Stimulated activated CD8-positive, alpha-beta memory T cell treated with anti-CD3 and anti-CD28 coated beads, Interleukin-7, amount 100 ng/mL, for 24 hours (primary cell): ENCODE measurements around the gene DMRTC2.

Source experiments
- DNase-seq: peaks from one replicate; pipeline ENCODE4 v3.0.0-alpha.2; 2020; ENCODE audit warnings: low read depth

The DMRTC2 gene

DNA sequence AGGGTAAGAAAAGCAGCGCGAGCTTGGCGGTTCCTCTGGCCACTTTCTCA is at the start of gene DMRTC2:
Gene DMRTC2, plus strand, starts transcription at position 42 of the 50 bp plus-strand sequence. CDS start 2,387 bp downstream, outside the sequence.
- DNase-seq: no peak

DNA sequence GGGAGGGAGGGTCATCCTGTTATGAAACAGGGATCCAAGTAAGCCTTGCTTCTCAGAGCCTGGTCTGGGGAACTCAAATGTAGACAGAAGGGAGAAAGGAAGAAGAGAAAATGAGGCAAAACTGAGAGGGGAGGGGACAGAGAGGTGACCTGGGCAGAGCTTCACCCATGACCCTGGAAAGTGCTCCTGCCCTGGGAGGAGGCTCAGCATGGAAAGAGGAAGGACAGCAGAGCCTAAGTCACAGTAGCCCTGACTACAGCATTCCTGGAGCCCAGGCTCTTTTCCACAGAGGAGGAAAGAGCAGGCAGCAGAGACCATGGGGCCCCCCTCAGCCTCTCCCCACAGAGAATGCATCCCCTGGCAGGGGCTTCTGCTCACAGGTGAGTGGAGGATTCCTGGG is 48.5 kb upstream of the DMRTC2 start, which contains the start of gene CEACAM3:
Gene CEACAM3, plus strand, starts transcription at position 226 of the 400 bp plus-strand sequence. Its CDS starts 91 bp downstream, at position 317.
- DNase-seq: no peak

DNA sequence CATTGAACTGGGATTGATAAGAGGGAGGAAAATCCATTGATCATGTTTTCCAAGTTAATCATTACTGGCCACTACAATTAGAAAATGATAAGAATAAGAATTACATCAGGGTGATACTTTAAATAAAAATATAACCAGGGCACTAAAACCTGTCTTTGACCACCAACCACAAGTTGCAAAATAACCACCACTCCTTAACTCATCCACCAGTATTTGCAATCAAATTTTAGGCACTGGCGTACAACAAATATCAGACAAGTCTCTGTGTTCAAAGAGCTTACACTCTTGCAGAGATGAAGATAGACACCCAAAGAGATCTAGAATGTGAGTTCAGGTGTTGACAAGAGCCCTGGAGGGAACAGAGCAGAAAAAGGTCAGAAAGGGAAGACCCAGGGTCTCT is 47.9 kb upstream of the DMRTC2 start:
- DNase-seq: no peak

DNA sequence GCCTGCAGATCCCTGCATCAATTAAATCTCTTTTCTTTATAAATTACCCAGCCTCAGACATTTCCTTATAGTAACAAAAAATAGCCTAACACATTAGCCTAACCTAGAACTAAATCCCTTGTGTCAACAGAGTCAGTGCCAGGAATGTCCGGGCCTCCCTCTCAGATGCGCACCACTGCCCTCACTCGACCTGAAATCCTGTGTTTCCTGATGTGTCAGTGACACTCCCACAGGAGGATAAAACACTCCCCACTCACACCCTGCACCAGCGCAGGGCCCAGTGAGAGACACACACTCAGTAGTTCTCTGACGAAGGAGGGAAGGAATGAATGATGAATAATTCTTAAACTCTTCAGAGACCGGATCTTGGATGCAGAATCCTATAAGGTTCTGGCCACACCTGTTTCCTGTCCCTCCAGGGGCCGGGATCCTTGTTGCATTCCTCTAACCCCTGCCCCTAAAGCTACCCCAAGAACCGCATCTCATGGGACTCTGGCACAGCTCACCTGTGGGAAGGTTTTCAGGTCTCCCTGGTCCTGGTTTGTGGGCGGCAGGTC is 45.3 kb upstream of the DMRTC2 start:
- no peak for DNase-seq

DNA sequence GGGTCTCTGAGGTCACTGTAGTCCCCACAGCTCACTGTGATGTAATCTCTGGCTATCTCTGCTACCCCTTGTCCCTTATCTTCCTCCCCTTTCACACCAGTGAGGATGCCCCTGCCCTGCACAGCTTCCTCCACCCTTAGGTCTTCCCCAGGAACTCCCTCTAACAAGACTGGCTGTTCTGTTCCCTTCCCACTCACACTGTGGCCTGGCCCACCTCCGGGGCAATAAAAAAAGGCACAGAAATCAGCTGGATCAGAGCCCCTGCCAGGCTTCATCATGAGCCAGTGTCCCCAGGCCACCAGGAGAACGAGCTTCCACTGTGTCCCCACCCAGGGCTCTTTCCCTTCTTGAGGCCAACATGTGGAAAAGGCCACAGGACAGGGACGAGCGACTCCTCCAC is 43.8 kb upstream of the DMRTC2 start:
- no peak for DNase-seq

DNA sequence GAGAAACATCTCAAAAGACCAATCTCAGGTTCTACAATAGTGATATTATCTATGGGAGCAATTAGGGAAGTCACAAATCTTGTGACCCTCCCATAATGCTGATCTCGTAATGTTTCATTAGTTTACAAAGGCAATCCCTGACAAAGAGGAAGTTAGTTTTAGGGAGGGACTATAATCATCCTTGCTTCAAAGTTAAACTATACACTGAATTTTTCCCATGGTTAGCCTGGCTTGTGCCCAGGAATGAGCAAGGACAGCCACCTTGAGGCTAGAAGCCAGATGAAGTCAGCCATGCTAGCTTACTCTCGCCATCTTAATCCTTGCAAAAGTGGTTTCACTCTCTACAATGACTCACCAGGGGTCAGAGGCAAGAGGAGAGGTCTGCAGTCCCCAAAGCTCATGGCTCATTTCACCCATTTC is 43.0 kb upstream of the DMRTC2 start:
- DNase-seq: no peak

- DNase-seq: no peak
Measured at GRCh38 chr19:41802770-41803169, 42.1 kb upstream of the DMRTC2 start.

GRCh38 chr19:41804336-41804735 is 40.5 kb upstream of the DMRTC2 start:
- no peak for DNase-seq

- no peak for DNase-seq
Measured at GRCh38 chr19:41807176-41807575, 37.7 kb upstream of the DMRTC2 start.

DNA sequence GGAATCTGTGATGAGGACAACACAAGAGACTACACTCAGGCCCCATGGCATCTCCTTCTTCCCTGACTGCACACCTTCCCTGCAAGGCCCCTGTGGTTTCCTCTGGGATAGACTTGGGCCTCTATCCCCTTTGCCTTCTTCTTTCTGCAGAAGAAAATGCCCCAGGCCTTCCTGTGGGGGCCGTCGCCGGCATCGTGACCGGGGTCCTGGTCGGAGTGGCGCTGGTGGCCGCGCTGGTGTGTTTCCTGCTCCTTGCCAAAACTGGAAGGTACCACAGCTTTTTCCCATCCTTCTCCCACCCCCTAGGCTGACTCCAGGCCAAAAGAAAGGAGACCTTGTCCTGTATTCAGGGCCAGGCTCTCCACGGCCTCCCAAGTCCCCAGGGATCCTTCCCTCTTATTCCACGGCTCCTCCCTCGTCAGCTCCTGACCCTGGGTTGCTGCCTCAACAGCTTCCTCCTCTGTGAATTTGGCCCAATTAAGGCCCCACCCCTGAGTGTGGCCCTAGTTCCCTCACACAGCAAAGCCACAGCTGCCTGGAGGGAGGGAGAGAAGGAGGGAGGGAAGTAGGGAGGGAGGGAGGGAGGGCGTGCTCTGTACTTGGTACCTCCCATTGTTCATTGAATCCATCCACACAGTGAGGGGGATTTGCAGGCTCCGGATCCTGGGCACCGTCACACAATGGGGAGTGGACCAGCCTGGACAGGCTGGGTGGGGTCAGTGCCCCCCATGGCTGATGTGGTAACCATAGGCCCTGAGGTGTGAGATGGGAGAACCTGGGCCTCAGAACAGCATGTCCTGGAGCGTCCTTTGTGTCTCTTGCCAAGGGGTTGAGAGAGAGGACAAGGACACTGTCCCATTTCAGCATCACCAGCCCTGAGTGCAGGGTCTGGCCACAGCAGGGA is 35.9 kb upstream of the DMRTC2 start:
- DNase-seq: no peak

DNA sequence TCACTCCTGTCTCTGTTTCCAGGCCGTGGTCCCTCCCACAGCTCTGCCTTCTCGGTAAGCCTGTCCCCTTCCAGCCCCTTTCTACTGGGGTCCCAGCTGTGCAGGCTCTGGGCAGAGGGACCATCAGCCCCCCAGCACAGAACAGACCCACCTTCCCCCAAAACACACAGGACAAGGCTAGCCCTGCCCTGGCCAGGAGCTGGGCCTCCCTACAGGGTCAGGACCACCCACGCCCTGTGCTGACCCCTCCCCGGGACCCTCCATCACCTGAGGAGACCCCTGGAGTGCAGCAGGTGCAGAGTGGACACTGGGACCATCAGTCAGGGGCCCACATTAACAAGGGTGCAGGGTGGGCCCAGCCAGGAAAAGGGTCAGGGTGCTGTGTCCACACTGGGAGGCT is 34.5 kb upstream of the DMRTC2 start:
- no peak for DNase-seq

DNA sequence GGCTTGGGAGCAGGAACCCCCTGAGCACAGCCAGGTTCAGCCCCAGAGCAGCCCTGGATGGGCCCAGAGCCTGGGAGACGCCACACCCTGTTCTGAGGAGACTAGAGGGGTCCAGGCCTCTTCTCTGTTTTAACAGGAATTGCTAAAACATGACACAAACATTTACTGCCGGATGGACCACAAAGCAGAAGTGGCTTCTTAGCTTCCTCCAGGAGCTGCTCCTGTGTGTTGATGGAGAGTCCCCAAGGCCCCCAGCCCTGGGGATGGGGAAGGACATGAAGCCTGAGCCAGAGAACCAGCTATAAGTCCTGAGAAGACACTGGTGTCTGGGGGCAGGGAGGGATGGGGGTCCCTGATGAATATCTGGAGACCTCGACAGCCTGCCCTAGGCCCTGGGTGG is 33.8 kb upstream of the DMRTC2 start:
- DNase-seq: no peak

DNA sequence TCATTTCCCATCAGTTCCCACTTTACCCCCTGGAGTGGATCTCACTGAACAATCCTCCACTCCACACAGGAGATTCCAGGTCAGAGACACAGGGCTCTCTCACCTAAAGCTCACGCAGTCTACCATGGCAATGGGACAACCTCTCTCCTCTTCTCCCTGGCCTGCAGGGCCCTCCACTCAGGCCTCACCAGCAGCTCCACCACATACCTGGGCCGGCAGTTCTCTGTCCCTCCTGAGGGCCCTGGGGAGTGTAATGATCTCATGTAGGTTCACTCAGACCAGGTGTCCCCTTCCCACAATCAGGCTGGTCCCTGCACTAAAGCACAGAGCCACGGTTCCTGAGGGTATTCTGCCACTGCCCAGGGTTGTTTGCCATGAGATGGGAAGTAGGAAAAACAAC is 32.9 kb upstream of the DMRTC2 start:
- DNase-seq: no peak

GRCh38 chr19:41813911-41814310 is 30.9 kb upstream of the DMRTC2 start:
- DNase-seq: no peak

DNA sequence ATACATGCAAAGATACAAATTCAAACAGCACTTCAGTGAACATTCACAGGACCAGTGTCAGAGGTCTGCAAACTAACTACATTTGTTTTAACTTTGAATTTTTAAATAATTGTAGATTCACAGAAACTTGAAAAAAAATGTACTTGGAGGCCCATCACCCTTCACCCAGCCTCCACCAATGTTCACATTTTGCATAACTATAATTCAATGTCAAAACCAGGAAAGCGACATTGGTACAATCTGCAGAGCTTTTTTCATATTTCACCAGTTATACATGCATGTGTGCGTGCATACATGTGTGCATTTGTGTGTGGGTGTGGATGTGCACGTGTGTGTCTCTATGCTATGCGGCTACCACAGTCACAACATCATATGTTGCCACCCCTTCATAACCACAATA is 29.5 kb upstream of the DMRTC2 start:
- DNase-seq: no peak

DNA sequence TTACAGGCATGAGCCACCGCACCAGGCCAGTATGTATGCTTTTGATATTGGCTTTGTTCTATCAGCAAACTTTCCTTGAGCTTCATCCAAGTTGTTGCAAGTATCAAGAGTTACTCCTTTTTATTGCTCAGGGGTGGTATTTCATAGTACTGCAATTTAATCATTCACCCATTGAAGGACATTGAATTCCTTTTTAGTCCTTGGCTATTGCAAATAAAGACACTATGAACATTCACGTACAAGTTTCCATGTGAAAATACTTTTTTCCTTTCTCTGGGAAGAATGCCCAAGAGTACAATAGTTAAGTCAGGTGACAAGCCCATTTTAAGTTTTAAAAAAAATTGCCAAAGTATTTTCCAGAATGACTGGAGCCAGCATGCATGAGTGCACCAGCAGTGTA is 28.1 kb upstream of the DMRTC2 start:
- DNase-seq: no peak

- DNase-seq: no peak
Measured at GRCh38 chr19:41821003-41821735, 23.7 kb upstream of the DMRTC2 start.

DNA sequence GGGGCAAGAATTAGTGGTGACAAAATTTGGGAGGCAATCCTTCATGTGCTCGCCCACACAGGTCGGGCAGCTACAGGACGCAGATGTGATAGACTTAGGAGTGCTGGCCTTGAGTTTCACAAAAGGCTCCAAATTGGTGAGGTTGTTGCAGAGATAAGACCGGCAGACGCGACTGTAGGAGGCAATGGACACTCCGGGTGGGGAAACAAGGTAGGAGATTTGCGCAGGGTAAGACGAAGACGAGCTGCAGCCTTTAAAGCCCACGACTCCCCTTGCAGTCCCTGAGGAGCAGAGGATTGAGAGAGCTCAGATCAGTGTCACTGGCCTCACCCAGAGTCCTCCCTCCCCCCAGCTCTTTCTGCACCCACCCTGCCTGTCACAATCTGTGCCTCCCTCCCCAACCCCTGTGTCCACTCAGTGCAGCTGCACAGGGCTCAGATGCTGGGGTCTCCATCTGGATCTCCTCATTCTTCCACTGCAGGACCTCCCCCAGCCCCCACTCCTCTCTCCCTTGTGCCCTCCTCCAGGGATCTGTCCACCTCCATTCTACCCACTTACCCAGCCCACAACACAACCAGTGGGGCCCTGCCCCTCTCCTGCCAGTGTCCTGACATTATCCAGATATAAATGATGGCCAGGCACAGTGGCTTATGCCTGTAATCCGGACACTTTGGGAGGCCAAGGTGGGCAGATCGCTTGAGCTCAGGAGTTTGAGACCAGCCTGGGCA is 6.7 kb upstream of the DMRTC2 start:
- no peak for DNase-seq

- DNase-seq: no peak
Measured at GRCh38 chr19:41839211-41839610, 5.6 kb upstream of the DMRTC2 start.

- DNase-seq: no peak
Measured at GRCh38 chr19:41843371-41843770, 1.5 kb upstream of the DMRTC2 start.

GRCh38 chr19:41844601-41845000 is 241 bp upstream of the DMRTC2 start, which contains the start of gene LYPD4:
TSS of gene LYPD4 (minus strand) at chr19:41844683. CDS start at chr19:41839285, 5,398 bp downstream.
- no peak for DNase-seq

- DNase-seq: no peak
Measured at GRCh38 chr19:41845051-41845590, 279 bp downstream of the DMRTC2 start.
